ENCODE results near the gene CCDC183.

- no peak for TF ChIP-seq CTCF (conservative IDR thresholded peaks at IDR 0.05; ENCODE audit: low read depth, low read length)
- TF ChIP-seq RAD21 (IDR thresholded peaks at IDR 0.05; ENCODE audit: low read length): no peak
- no peak for TF ChIP-seq MAFK (IDR thresholded peaks at IDR 0.05; ENCODE audit: low read depth, low read length)
Observed at GRCh38 chr9:136848393-136849037, 52.4 kb downstream of the CCDC183 start.
